ENCODE measurements around the gene C4orf33.

- TF ChIP-seq, protein P1, sequence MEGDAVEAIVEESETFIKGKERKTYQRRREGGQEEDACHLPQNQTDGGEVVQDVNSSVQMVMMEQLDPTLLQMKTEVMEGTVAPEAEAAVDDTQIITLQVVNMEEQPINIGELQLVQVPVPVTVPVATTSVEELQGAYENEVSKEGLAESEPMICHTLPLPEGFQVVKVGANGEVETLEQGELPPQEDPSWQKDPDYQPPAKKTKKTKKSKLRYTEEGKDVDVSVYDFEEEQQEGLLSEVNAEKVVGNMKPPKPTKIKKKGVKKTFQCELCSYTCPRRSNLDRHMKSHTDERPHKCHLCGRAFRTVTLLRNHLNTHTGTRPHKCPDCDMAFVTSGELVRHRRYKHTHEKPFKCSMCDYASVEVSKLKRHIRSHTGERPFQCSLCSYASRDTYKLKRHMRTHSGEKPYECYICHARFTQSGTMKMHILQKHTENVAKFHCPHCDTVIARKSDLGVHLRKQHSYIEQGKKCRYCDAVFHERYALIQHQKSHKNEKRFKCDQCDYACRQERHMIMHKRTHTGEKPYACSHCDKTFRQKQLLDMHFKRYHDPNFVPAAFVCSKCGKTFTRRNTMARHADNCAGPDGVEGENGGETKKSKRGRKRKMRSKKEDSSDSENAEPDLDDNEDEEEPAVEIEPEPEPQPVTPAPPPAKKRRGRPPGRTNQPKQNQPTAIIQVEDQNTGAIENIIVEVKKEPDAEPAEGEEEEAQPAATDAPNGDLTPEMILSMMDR (IDR thresholded peaks at IDR 0.05; ENCODE audit: low read depth, low read length): no peak
- no peak for TF ChIP-seq EZH2phosphoT487 (IDR thresholded peaks at IDR 0.05; ENCODE audit: low read depth)
Measured at GRCh38 chr4:129093191-129093920, 2.6 kb upstream of the C4orf33 start, which contains the start of gene SCLT1.
